C4-2B (cell line): ENCODE data around the gene FAM20C.

Experiments
- ZFX ChIP-seq: fragments of 450-650 bp; IDR thresholded peaks from 2 replicates; pipeline ENCODE4 v1.6.1; 2017
- TF ChIP-seq, protein P1 (sequence below): fragments of 450-650 bp; conservative IDR thresholded peaks from 2 replicates; pipeline ENCODE4 v1.5.1; 2017; ENCODE audit warnings: mild to moderate bottlenecking

DNA sequence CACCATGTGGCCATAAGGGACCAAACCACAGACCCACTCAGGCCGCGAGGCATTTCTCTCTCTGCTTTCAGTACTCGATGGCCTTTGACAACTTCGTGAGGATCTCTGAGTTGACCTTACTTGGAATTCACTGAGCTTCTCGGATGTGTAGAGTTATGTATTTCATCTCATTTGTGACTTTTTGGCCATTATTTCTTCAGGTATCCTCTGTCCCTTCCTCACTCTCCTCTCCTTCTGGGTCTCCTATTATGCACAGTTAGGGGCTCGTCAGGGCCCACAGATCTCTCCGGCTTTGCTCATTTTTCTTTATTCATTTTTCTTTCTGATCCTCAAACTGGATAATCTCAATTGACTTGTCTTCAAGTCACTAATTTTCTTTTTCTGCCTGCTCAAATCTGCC lies 81.0 kb downstream of the FAM20C start:
- TF ChIP-seq, protein P1, sequence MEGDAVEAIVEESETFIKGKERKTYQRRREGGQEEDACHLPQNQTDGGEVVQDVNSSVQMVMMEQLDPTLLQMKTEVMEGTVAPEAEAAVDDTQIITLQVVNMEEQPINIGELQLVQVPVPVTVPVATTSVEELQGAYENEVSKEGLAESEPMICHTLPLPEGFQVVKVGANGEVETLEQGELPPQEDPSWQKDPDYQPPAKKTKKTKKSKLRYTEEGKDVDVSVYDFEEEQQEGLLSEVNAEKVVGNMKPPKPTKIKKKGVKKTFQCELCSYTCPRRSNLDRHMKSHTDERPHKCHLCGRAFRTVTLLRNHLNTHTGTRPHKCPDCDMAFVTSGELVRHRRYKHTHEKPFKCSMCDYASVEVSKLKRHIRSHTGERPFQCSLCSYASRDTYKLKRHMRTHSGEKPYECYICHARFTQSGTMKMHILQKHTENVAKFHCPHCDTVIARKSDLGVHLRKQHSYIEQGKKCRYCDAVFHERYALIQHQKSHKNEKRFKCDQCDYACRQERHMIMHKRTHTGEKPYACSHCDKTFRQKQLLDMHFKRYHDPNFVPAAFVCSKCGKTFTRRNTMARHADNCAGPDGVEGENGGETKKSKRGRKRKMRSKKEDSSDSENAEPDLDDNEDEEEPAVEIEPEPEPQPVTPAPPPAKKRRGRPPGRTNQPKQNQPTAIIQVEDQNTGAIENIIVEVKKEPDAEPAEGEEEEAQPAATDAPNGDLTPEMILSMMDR = no peak; the same call in 1 of the 2 replicates
- no peak for TF ChIP-seq ZFX
